Vagina (tissue), 2 donors: ENCODE data around the gene RIPK3. TPM values are rescaled to one million over a fixed set of nuclear protein-coding genes. Genes with fewer than 3 reads are reported as not detected.

Source experiments
- DNase-seq, 2 donors: peaks; one replicate each; pipeline ENCODE4 v3.0.0-alpha.2; 2017; ENCODE audit errors: extremely low spot score in 2 of 2
- H3K27ac ChIP-seq: fragments of 200-600 bp; sonication (generic); one replicate; pipeline ENCODE4 v1.5.1; 2019
- H3K27me3 ChIP-seq: fragments of 200-600 bp; sonication (generic); one replicate; pipeline ENCODE4 v1.5.1; 2019
- H3K36me3 ChIP-seq, 2 donors: fragments of 200-600 bp; sonication (generic); one replicate each; pipeline ENCODE4 v1.5.1; 2017 to 2019
- H3K4me1 ChIP-seq: fragments of 200-600 bp; sonication (generic); one replicate; pipeline ENCODE4 v1.5.1; 2019
- H3K4me3 ChIP-seq, 2 donors: fragments of 200-600 bp; sonication (generic); 1 replicate in 1 of 2; 2 replicates in 1 of 2; pipeline ENCODE4 v1.5.1; 2016 to 2019
- H3K9me3 ChIP-seq: fragments of 200-600 bp; sonication (generic); one replicate; pipeline ENCODE4 v1.5.1; 2019
- POLR2A ChIP-seq, 2 donors: fragments of 450-650 bp; IDR thresholded peaks; one replicate each; pipeline ENCODE4 v1.6.1; 2017; ENCODE audit warnings: antibody characterized with exemption in 2 of 2, mild to moderate bottlenecking in 2 of 2, moderate library complexity in 2 of 2
- POLR2AphosphoS5 ChIP-seq, 2 donors: sonication (generic); formaldehyde crosslinking; IDR thresholded peaks; one replicate each; pipeline ENCODE4 v1.9.0; 2017; ENCODE audit warnings: antibody characterized with exemption in 2 of 2, mild to moderate bottlenecking in 2 of 2, low read depth in 1 of 2; ENCODE audit not compliant: insufficient read depth in 1 of 2
- intact Hi-C: fragments of 100-400 bp; cut with DNase I; formaldehyde crosslinking; loops from one replicate; pipeline ENCODE4 v1.15.1; 2023
- total RNA-seq: library from RNA; depleted of rRNA; stranded (reverse); fragments of >200 nt; gene quantifications from one replicate; pipeline ENCODE4 v1.2.3, GENCODE V29; 2016
- TF ChIP-seq, protein P1 (sequence below), 3 experiments: fragments of 450-650 bp in 2 of 3; fragments of 200-600 bp in 1 of 3; sonication (generic) in 1 of 3; IDR thresholded peaks; one replicate each; pipeline ENCODE4 v1.5.1; 2017 to 2019; ENCODE audit warnings: antibody characterized with exemption in 3 of 3, mild to moderate bottlenecking in 2 of 3, moderate library complexity in 2 of 3

RIPK3 gene
- total RNA-seq, 1 donor from 2014 or later: 10.1 TPM

DNA sequence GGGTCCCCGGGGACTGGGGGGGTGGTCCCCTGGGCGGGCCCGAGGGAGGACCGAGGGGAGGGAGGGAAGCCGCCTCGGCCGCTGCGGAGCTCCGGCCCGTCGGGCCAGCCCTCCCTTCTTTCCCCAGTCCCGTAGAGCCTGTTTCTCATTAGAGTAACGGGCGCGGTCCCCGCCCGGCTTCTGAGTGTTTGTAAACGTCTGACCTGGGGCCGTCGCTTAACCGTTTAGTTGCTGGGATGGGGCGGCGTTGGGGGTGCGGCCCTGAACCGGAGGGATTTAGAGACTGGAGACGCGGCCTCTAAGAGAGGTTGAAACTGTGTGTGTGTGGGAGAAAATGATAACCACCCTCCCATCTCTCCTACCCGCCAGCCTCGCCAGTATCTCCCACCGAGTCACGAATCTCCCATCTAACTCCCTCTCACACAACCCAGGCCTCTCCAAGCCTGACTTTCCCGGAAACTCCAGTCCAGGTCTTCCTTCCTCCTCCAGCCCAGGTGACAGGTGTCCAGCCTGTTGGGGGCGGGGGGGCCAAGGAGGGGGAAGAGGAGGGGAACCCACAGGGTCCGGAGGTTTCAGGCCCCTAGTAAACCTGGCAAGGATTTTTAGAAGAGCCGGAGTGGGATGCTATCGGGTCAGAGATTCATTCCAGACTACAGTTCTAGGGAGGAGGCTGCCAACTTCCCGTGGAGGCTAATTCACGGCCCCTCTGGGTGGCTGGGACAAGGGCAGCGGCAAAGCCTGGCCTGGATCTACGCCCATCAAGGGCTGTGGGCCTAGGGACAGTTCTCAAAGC lies 27.1 kb upstream of the RIPK3 start:
- intact Hi-C loops: loop anchor here (2.0 kb wide), 1 partner anchor 64 kb away; no protein-coding TSS in a partner anchor
- Histone ChIP-seq H3K36me3 (no peaks in the 10 kb centered on the region), H3K4me3 (peak overlapping the region; percentile 74 to 75), H3K27ac (peak overlapping the region; percentile 98), H3K9me3 (no peaks in the 10 kb centered on the region), H3K4me1 (peaks cover 58% of the 10 kb centered on the region), H3K27me3 (no peaks in the 10 kb centered on the region)
- DNase-seq: peak in 1 of 2 donors; percentile 96
- TF ChIP-seq POLR2A (IDR thresholded peaks at IDR 0.05): peak in 1 of 2 donors; percentile 50
- TF ChIP-seq, protein P1, sequence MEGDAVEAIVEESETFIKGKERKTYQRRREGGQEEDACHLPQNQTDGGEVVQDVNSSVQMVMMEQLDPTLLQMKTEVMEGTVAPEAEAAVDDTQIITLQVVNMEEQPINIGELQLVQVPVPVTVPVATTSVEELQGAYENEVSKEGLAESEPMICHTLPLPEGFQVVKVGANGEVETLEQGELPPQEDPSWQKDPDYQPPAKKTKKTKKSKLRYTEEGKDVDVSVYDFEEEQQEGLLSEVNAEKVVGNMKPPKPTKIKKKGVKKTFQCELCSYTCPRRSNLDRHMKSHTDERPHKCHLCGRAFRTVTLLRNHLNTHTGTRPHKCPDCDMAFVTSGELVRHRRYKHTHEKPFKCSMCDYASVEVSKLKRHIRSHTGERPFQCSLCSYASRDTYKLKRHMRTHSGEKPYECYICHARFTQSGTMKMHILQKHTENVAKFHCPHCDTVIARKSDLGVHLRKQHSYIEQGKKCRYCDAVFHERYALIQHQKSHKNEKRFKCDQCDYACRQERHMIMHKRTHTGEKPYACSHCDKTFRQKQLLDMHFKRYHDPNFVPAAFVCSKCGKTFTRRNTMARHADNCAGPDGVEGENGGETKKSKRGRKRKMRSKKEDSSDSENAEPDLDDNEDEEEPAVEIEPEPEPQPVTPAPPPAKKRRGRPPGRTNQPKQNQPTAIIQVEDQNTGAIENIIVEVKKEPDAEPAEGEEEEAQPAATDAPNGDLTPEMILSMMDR (IDR thresholded peaks at IDR 0.05): no peak
- TF ChIP-seq POLR2AphosphoS5 (IDR thresholded peaks at IDR 0.05; ENCODE audit: insufficient read depth in 1 of 2, low read depth in 1 of 2): peak; percentile 61 to 88

GRCh38 chr14:24366413-24366720 lies 26.6 kb upstream of the RIPK3 start:
- no peaks in the 10 kb centered on the region for H3K27me3 ChIP-seq
- peak overlapping the region; percentile 98 for H3K27ac ChIP-seq
- peak overlapping the region; percentile 74 to 75 for H3K4me3 ChIP-seq
- peaks cover 52% of the 10 kb centered on the region for H3K4me1 ChIP-seq
- H3K9me3 ChIP-seq: no peaks in the 10 kb centered on the region
- no peak for DNase-seq
- H3K36me3 ChIP-seq: no peaks in the 10 kb centered on the region
- TF ChIP-seq POLR2AphosphoS5 (IDR thresholded peaks at IDR 0.05; ENCODE audit: insufficient read depth in 1 of 2, low read depth in 1 of 2): peak in 1 of 2 donors; percentile 93
- TF ChIP-seq, protein P1 (IDR thresholded peaks at IDR 0.05): no peak
- intact Hi-C loops: loop anchor here (2.0 kb wide), 1 partner anchor 64 kb away; no protein-coding TSS in a partner anchor

- Histone ChIP-seq H3K9me3 (no peaks in the 10 kb centered on the region), H3K4me1 (peaks cover 50% of the 10 kb centered on the region), H3K27me3 (no peaks in the 10 kb centered on the region), H3K36me3 (no peaks in the 10 kb centered on the region), H3K27ac (peak overlapping the region; percentile 98), H3K4me3 (peak overlapping the region; percentile 74 to 75)
- peak; percentile 59 to 61 for TF ChIP-seq POLR2AphosphoS5 (IDR thresholded peaks at IDR 0.05; ENCODE audit: insufficient read depth in 1 of 2, low read depth in 1 of 2)
- TF ChIP-seq, protein P1 (IDR thresholded peaks at IDR 0.05): peak; percentile 71 to 88 (median 78)
- peak in 1 of 2 donors; percentile 15 for TF ChIP-seq POLR2A (IDR thresholded peaks at IDR 0.05)
- intact Hi-C loops: loop anchor here (2.0 kb wide), 1 partner anchor 65 kb away; no protein-coding TSS in a partner anchor
- DNase-seq: peak in 1 of 2 donors; percentile 94
Measured at GRCh38 chr14:24365600-24366412, 26.0 kb upstream of the RIPK3 start.

DNA sequence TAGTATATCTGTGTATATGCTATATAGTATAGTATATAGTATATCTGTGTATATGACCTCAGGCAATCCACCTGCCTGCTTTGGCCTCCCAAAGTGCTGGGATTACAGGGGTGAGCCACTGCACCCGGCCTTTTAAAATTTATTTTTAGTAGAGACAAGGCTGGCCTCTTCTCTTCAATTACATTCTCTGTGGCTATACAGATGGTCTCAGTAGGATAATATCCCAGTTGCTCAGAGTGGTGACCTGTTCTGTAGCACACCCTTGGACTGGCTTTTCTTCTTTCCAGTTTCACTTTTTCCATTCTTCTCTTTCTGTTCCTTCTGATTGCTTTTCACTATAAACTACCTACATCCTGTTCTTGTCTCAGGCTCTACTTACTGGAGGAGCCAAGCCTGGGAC lies 25.1 kb upstream of the RIPK3 start:
- Histone ChIP-seq H3K27ac (peak overlapping the region; percentile 98), H3K27me3 (no peaks in the 10 kb centered on the region), H3K9me3 (no peaks in the 10 kb centered on the region), H3K4me1 (peaks cover 40% of the 10 kb centered on the region), H3K36me3 (no peaks in the 10 kb centered on the region), H3K4me3 (no peak overlapping the region)
- intact Hi-C loops: no loop called here
- DNase-seq: no peak
- TF ChIP-seq POLR2AphosphoS5 (IDR thresholded peaks at IDR 0.05; ENCODE audit: insufficient read depth in 1 of 2, low read depth in 1 of 2) (no peak), POLR2A (IDR thresholded peaks at IDR 0.05) (no peak)
- TF ChIP-seq, protein P1 (IDR thresholded peaks at IDR 0.05): no peak
